ENCODE measurements around the gene ZNF148. TPM values are rescaled to one million over a fixed set of nuclear protein-coding genes. Genes with fewer than 3 reads are reported as not detected.

Gene ZNF148
- total and polyA plus RNA-seq, 2 of the 4 experiments (the other 2 are of a cell fraction) = 9.4 to 65.2 TPM

DNA sequence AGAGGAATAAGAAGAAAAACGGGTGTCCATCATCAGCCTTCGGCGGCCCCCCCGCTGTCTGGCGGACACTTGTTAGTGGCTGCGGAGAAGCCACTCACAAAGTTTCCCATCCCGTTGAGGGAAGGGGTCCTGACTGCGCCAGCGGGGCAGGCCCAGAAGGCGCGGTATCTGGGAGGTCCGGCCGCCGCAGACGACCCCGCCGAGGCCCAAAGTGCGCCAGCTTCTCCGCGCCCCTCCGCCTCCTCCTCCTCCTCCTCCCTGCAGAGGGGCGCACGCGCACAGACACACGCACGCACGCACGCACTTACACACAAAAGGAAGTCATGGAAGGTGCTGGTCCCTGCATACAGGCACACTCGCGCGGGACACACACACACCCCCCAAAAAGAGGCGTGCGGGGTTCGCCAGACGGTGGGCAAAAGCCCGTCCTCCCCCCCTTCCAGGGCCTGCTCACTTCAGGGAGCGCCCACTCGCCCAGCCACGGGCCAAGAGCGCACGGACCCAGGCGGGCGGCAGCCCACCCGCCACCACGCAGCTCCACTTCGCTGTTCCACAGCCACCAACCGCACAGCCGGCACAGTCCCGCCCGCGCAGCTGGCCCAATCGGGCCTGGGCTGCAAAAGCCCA, 18.0 kb downstream of the ZNF148 start (continued):
- TF ChIP-seq RFX5 (IDR thresholded peaks at IDR 0.05; ENCODE audit: low read depth, low read length) = no peak
- no peak for TF ChIP-seq RCOR1 (IDR thresholded peaks at IDR 0.05; ENCODE audit: insufficient replicate concordance, low read length)

DNA sequence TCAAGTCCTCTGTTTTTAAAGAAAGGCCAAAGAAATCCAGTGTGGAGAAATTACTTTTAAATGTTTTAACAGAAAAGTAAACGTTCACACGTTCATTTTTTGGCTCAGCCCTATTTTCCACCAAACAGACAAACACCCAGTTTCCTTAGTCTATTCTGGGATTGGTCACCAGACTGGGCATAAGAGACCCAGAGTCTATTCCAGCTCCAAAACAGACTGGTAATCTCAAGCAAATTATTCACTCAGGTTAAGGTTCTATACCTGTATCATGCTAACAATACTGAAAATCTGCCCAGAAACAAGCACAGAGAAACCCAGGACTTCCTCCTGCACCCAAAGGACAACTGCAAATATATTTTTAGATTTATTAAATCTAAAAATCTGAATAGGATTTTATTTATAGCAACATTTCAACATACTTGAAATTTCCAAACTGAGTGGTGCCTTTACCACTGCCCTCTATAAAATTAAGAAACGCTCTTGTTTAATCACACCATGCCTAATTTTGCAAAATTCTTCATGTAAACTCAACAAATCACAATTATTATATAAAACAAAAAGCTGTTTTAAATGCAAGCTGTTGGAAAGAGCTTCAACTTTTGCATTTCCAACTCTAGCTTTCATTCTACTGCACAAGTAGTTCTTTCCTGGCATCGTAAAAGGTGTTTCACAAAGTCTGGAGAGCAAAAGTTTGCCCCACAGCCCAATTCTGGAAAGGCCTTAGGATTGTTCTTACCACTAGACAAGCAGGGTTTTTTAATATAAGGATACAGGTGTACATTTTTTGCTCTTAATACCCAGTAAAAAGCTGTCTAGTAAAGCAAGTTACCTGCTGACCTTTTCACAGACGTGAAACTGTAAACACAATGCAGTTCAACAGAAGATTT, 18.7 kb downstream of the ZNF148 start:
- H4K5ac ChIP-seq (ENCODE audit: low read depth, low read length) = peak overlapping the region; percentile 54
- TF ChIP-seq MXI1 (IDR thresholded peaks at IDR 0.05; ENCODE audit: borderline replicate concordance, low read depth, low read length) (no peak), BHLHE40 (IDR thresholded peaks at IDR 0.05; ENCODE audit: low read depth, low read length) (no peak), RCOR1 (IDR thresholded peaks at IDR 0.05; ENCODE audit: insufficient replicate concordance, low read length) (no peak), RFX5 (IDR thresholded peaks at IDR 0.05; ENCODE audit: low read depth, low read length) (no peak), CHD1 (IDR thresholded peaks at IDR 0.05; ENCODE audit: low read depth, low read length) (no peak), FOS (IDR thresholded peaks at IDR 0.05; ENCODE audit: low read depth, low read length) (no peak), MAZ (IDR thresholded peaks at IDR 0.05; ENCODE audit: borderline replicate concordance, low read depth, low read length) (no peak)
- TF ChIP-seq, protein P1, sequence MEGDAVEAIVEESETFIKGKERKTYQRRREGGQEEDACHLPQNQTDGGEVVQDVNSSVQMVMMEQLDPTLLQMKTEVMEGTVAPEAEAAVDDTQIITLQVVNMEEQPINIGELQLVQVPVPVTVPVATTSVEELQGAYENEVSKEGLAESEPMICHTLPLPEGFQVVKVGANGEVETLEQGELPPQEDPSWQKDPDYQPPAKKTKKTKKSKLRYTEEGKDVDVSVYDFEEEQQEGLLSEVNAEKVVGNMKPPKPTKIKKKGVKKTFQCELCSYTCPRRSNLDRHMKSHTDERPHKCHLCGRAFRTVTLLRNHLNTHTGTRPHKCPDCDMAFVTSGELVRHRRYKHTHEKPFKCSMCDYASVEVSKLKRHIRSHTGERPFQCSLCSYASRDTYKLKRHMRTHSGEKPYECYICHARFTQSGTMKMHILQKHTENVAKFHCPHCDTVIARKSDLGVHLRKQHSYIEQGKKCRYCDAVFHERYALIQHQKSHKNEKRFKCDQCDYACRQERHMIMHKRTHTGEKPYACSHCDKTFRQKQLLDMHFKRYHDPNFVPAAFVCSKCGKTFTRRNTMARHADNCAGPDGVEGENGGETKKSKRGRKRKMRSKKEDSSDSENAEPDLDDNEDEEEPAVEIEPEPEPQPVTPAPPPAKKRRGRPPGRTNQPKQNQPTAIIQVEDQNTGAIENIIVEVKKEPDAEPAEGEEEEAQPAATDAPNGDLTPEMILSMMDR (conservative IDR thresholded peaks at IDR 0.05; ENCODE audit: low read depth, low read length) = no peak
- TF ChIP-seq, protein P2, sequence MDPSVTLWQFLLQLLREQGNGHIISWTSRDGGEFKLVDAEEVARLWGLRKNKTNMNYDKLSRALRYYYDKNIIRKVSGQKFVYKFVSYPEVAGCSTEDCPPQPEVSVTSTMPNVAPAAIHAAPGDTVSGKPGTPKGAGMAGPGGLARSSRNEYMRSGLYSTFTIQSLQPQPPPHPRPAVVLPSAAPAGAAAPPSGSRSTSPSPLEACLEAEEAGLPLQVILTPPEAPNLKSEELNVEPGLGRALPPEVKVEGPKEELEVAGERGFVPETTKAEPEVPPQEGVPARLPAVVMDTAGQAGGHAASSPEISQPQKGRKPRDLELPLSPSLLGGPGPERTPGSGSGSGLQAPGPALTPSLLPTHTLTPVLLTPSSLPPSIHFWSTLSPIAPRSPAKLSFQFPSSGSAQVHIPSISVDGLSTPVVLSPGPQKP (IDR thresholded peaks at IDR 0.05; ENCODE audit: borderline replicate concordance, low read depth, low read length) = no peak

More for the DNA sequence above, 18.7 kb downstream of the ZNF148 start:
- H3K27ac ChIP-seq (ENCODE audit: insufficient read depth, low read length) = no peak overlapping the region; the same call in 1 of the 2 replicates
- ATAC-seq (ENCODE audit: low read depth) = no peak
- in situ Hi-C loops (cut with MboI; ENCODE audit: low sequenced_read_pairs) (no loop called here), intact Hi-C loops (cut with micrococcal nuclease) (no loop called here), dilution Hi-C loops (cut with HindIII; ENCODE audit: low sequenced_read_pairs, unreplicated experiment) (no loop called here)
- H3K9me3 ChIP-seq (ENCODE audit: control insufficient read depth, insufficient read depth, low read length) = no peaks in the 10 kb centered on the region
- peak overlapping the region; percentile 54 for H3K4me3 ChIP-seq (ENCODE audit: insufficient read depth, low read depth, low read length)
- no peak overlapping the region for H2BK120ac ChIP-seq (ENCODE audit: low read depth, low read length)
- ChIA-PET POLR2A (ENCODE audit: unreplicated experiment) (interaction anchor here (0.6 kb wide), 1 partner anchor 8 kb away, joined by 4 read pairs; no protein-coding TSS in a partner anchor), CTCF (interaction anchor here (0.5 kb wide), 1 partner anchor 20 kb away, joined by 4 read pairs; no protein-coding TSS in a partner anchor)
- no peak overlapping the region for H3K4ac ChIP-seq (ENCODE audit: low read depth, low read length)
- peak overlapping the region; percentile 83 for H3K4me2 ChIP-seq (ENCODE audit: low read depth, low read length)
- H3K14ac ChIP-seq (replicated peaks; ENCODE audit: low read depth, low read length) = peak overlapping the region; percentile 69
- 0 out of 2 replicates have a peak, but pooled peaks cover 3% of the 10 kb centered on the region for H3K9me1 ChIP-seq (ENCODE audit: insufficient read depth, low read length)
- H3K9ac ChIP-seq (ENCODE audit: low read depth, low read length) = peak overlapping the region; percentile 54
- no peak overlapping the region for H3K56ac ChIP-seq (ENCODE audit: extremely low read depth, insufficient read depth, low read length)
- no peak for DNase-seq
- no peaks in the 10 kb centered on the region for H3K36me3 ChIP-seq (ENCODE audit: control insufficient read depth, insufficient read depth, low read length)
- H3K79me1 ChIP-seq (ENCODE audit: low read depth in 1 of 2, low read length in 2 of 2) = peaks cover 15 to 70% of the 10 kb centered on the region in 2 experiments; a peak in 3 of 4 replicates
- no peaks in the 10 kb centered on the region for H3K27me3 ChIP-seq (ENCODE audit: control insufficient read depth, insufficient read depth, low read length)
- peak overlapping the region; percentile 48 to 85; a peak in 3 of 4 replicates for H4K8ac ChIP-seq (ENCODE audit: low read depth in 2 of 2, low read length in 2 of 2)
- H2BK15ac ChIP-seq (ENCODE audit: low read depth, low read length) = no peak overlapping the region
- no peak overlapping the region for H4K91ac ChIP-seq (ENCODE audit: insufficient read depth, low read depth, low read length)
- H3K23ac ChIP-seq (ENCODE audit: low read depth, low read length) = 0 out of 2 replicates have a peak overlapping the region, but pooled peaks have one; percentile 54
- no peak overlapping the region for H2BK20ac ChIP-seq (ENCODE audit: low read depth, low read length)
- H2BK5ac ChIP-seq (ENCODE audit: low read depth, low read length, poor library complexity, severe bottlenecking) = no peak overlapping the region
- no peak overlapping the region; the same call in none of the 2 replicates for H2AK5ac ChIP-seq (ENCODE audit: low read depth, low read length)
- no peak overlapping the region for H3K18ac ChIP-seq (ENCODE audit: low read depth, low read length)
- WGBS, 2 experiments (ENCODE audit: extremely low coverage in 2 of 2, insufficient read length in 1 of 2) = no CpG with 5 or more reads among the region's 5 CpGs
- no peak overlapping the region for H2AFZ ChIP-seq (replicated peaks; ENCODE audit: low read length, poor library complexity)
- no TSS peak for BruUV-seq (replicated peaks)
- H3K4me1 ChIP-seq (ENCODE audit: control insufficient read depth, insufficient read depth, low read length) = peaks cover 2% of the 10 kb centered on the region; the same call in 1 of the 2 replicates
- H2AK9ac ChIP-seq (replicated peaks; ENCODE audit: low read depth, low read length, poor library complexity) = no peak overlapping the region
- peaks cover 71% of the 10 kb centered on the region for H4K20me1 ChIP-seq (ENCODE audit: insufficient read depth, low read length)

Data from IMR-90 (cell line).